GM18517 (cell line): ENCODE measurements around the gene MCTP2.
A peak's percentile ranks its signal among the peaks of the same experiment; 100 is the strongest.

Experiments
- ATAC-seq: cut with Tn5 transposase; IDR thresholded peaks from one replicate; pipeline ENCODE4 v1.9.1; 2021; ENCODE audit warnings: mild to moderate bottlenecking, moderate library complexity; ENCODE audit not compliant: unreplicated experiment

The MCTP2 gene

GRCh38 chr15:94230883-94231722, at the start of gene MCTP2:
Gene MCTP2 (plus strand): TSS chr15:94231561. CDS start chr15:94298266, 66,705 bp downstream.
- ATAC-seq = peak; percentile 61

GRCh38 chr15:94182883-94183282, 48.5 kb upstream of the MCTP2 start:
- no peak for ATAC-seq

- ATAC-seq = no peak
These were observed 45.7 kb upstream of the MCTP2 start for GRCh38 chr15:94185547-94186236.

GRCh38 chr15:94186770-94187331, 44.5 kb upstream of the MCTP2 start:
- ATAC-seq = no peak

GRCh38 chr15:94193906-94194305, 37.5 kb upstream of the MCTP2 start:
- no peak for ATAC-seq

- no peak for ATAC-seq
These were observed 34.8 kb upstream of the MCTP2 start for GRCh38 chr15:94196531-94196930.

GRCh38 chr15:94198633-94199032, 32.7 kb upstream of the MCTP2 start:
- no peak for ATAC-seq

- ATAC-seq = no peak
These were observed 31.6 kb upstream of the MCTP2 start for GRCh38 chr15:94199725-94200124.

- no peak for ATAC-seq
These were observed 28.1 kb upstream of the MCTP2 start for GRCh38 chr15:94203306-94203705.

- no peak for ATAC-seq
These were observed 26.0 kb upstream of the MCTP2 start for GRCh38 chr15:94205366-94205765.

- ATAC-seq = no peak
These were observed 24.7 kb upstream of the MCTP2 start for GRCh38 chr15:94206463-94207167.

GRCh38 chr15:94212291-94212690, 19.1 kb upstream of the MCTP2 start:
- no peak for ATAC-seq

- no peak for ATAC-seq
These were observed 5.7 kb upstream of the MCTP2 start for GRCh38 chr15:94225616-94226015.

- no peak for ATAC-seq
These were observed 2.8 kb upstream of the MCTP2 start for GRCh38 chr15:94228611-94229010.

GRCh38 chr15:94229591-94230369, 1.6 kb upstream of the MCTP2 start:
- ATAC-seq = peak; percentile 69

- ATAC-seq = no peak
These were observed 904 bp upstream of the MCTP2 start for GRCh38 chr15:94230431-94230882.

GRCh38 chr15:94231723-94232468, 535 bp downstream of the MCTP2 start:
- ATAC-seq = peak; percentile 6

- ATAC-seq = no peak
These were observed 2.1 kb downstream of the MCTP2 start for GRCh38 chr15:94233441-94233840.

GRCh38 chr15:94234300-94234699, 2.9 kb downstream of the MCTP2 start:
- ATAC-seq = no peak

GRCh38 chr15:94235041-94235440, 3.7 kb downstream of the MCTP2 start:
- no peak for ATAC-seq
